Upper lobe of left lung (tissue), 4 donors: ENCODE data around the gene PXDN.

Experiments used
- EP300 ChIP-seq, 4 donors: sonication (generic); formaldehyde crosslinking; IDR thresholded peaks; one replicate each; pipeline ENCODE4 v1.5.1; 2017; ENCODE audit warnings: antibody characterized with exemption in 4 of 4, control low read depth in 2 of 4
- POLR2AphosphoS5 ChIP-seq, 2 donors: sonication (generic); formaldehyde crosslinking; IDR thresholded peaks; one replicate each; pipeline ENCODE4 v1.5.1; 2017; ENCODE audit warnings: antibody characterized with exemption in 2 of 2

DNA sequence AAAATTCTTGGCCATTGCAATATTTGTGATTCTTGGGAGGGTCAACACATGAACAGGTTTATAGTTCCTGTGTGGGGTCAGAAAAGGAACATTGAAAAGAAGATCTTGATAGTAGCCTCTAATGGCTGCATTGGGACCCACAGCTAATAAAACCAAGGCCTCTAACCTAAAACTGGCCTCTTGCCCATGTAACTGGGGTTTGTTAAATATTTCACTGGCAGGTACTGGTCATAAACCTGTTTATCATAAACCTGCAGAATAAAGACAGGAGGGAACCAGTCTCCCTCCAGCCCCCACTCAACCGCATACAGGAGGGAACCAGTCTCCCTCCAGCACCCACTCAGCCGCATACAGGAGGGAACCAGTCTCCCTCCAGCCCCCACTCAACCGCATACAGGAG is 125.3 kb downstream of the PXDN start:
- TF ChIP-seq POLR2AphosphoS5 (IDR thresholded peaks at IDR 0.05): no peak
- no peak for TF ChIP-seq EP300 (IDR thresholded peaks at IDR 0.05)
